ENCODE measurements around the gene ZBTB39.

DNA sequence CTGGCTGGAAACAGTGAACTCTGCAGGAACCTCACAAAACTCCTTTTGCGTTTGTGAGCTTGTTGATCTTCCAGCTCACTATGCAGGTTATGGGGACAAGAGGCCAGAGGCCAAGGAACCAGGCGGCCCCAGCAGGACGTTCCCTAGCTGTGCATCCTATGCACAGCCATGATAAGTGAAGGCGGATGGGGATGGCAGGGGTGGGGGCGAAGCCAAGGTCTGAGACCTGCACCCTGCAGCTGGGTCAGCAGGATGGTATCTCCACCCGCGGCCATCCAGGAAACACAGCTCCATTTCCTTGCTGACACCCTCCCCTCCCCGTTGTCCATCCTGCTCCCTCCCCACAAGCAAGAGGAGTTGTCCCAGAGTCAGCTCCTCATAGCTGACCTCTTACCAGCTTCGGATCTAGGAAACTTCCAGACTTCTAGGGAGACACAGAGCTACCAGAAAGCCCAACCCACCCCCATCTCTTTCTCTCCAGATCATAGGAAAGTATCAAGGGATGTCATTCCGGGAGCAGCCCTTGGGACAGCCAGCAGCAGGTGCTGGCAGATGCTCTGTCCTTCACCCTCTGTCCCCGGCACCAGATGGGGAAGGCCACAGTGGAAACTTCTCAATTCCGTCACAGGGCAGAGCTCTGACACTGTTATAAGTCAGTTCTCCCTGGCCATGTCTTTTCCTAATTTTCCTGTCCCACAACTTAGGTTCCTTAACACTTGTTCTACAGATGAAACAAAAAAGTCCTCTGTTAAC is 9.4 kb downstream of the ZBTB39 start:
- TF ChIP-seq, protein P1, sequence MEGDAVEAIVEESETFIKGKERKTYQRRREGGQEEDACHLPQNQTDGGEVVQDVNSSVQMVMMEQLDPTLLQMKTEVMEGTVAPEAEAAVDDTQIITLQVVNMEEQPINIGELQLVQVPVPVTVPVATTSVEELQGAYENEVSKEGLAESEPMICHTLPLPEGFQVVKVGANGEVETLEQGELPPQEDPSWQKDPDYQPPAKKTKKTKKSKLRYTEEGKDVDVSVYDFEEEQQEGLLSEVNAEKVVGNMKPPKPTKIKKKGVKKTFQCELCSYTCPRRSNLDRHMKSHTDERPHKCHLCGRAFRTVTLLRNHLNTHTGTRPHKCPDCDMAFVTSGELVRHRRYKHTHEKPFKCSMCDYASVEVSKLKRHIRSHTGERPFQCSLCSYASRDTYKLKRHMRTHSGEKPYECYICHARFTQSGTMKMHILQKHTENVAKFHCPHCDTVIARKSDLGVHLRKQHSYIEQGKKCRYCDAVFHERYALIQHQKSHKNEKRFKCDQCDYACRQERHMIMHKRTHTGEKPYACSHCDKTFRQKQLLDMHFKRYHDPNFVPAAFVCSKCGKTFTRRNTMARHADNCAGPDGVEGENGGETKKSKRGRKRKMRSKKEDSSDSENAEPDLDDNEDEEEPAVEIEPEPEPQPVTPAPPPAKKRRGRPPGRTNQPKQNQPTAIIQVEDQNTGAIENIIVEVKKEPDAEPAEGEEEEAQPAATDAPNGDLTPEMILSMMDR (IDR thresholded peaks at IDR 0.05): no peak
- TF ChIP-seq, protein P2, sequence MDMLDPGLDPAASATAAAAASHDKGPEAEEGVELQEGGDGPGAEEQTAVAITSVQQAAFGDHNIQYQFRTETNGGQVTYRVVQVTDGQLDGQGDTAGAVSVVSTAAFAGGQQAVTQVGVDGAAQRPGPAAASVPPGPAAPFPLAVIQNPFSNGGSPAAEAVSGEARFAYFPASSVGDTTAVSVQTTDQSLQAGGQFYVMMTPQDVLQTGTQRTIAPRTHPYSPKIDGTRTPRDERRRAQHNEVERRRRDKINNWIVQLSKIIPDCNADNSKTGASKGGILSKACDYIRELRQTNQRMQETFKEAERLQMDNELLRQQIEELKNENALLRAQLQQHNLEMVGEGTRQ (IDR thresholded peaks at IDR 0.05; ENCODE audit: borderline replicate concordance, low read depth, low read length): no peak
- TF ChIP-seq JUND (IDR thresholded peaks at IDR 0.05) (no peak), TAF1 (IDR thresholded peaks at IDR 0.05; ENCODE audit: borderline replicate concordance, low read depth, low read length) (no peak), NRF1 (IDR thresholded peaks at IDR 0.05; ENCODE audit: low read depth, low read length) (no peak), EP300 (IDR thresholded peaks at IDR 0.05; ENCODE audit: borderline replicate concordance in 1 of 2, low read depth in 1 of 2, low read length in 1 of 2) (no peak), RFX5 (IDR thresholded peaks at IDR 0.05; ENCODE audit: low read length) (no peak)
- TF ChIP-seq, protein P3, sequence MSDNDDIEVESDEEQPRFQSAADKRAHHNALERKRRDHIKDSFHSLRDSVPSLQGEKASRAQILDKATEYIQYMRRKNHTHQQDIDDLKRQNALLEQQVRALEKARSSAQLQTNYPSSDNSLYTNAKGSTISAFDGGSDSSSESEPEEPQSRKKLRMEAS (IDR thresholded peaks at IDR 0.05; ENCODE audit: low read depth): no peak
- TF ChIP-seq, protein P4, sequence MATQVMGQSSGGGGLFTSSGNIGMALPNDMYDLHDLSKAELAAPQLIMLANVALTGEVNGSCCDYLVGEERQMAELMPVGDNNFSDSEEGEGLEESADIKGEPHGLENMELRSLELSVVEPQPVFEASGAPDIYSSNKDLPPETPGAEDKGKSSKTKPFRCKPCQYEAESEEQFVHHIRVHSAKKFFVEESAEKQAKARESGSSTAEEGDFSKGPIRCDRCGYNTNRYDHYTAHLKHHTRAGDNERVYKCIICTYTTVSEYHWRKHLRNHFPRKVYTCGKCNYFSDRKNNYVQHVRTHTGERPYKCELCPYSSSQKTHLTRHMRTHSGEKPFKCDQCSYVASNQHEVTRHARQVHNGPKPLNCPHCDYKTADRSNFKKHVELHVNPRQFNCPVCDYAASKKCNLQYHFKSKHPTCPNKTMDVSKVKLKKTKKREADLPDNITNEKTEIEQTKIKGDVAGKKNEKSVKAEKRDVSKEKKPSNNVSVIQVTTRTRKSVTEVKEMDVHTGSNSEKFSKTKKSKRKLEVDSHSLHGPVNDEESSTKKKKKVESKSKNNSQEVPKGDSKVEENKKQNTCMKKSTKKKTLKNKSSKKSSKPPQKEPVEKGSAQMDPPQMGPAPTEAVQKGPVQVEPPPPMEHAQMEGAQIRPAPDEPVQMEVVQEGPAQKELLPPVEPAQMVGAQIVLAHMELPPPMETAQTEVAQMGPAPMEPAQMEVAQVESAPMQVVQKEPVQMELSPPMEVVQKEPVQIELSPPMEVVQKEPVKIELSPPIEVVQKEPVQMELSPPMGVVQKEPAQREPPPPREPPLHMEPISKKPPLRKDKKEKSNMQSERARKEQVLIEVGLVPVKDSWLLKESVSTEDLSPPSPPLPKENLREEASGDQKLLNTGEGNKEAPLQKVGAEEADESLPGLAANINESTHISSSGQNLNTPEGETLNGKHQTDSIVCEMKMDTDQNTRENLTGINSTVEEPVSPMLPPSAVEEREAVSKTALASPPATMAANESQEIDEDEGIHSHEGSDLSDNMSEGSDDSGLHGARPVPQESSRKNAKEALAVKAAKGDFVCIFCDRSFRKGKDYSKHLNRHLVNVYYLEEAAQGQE (IDR thresholded peaks at IDR 0.05; ENCODE audit: low read depth, low read length): no peak

Data from SK-N-SH (cell line).